OCI-LY1 (cell line): ENCODE results near the gene APLP2.
"Not testable (repeated sequence)": the region's sequence is repeated elsewhere in the genome, so short reads cannot be mapped to it uniquely, and the experiment has no call there.

Experiments
- H2AFZ ChIP-seq: fragments of 200-600 bp; sonication (generic), shearing (Covaris generic); 2 replicates; pipeline ENCODE4 v1.6.0; 2014; ENCODE audit warnings: antibody characterized with exemption, mild to moderate bottlenecking, low read length
- H3F3A ChIP-seq: fragments of 200-600 bp; sonication (generic), shearing (Covaris generic); 2 replicates; pipeline ENCODE4 v1.6.0; 2014; ENCODE audit warnings: mild to moderate bottlenecking, antibody characterized with exemption, low read length, moderate library complexity; ENCODE audit not compliant: insufficient read depth
- H3K27ac ChIP-seq: fragments of 200-600 bp; sonication (generic); 2 replicates; pipeline ENCODE4 v1.5.1; 2014; ENCODE audit warnings: low read length, mixed run types, mild to moderate bottlenecking, low read depth; ENCODE audit not compliant: poor library complexity, severe bottlenecking
- H3K27me3 ChIP-seq: fragments of 200-600 bp; sonication (generic); 2 replicates; pipeline ENCODE4 v1.6.0; 2014; ENCODE audit warnings: antibody characterized with exemption, mild to moderate bottlenecking, low read length, moderate library complexity; ENCODE audit not compliant: insufficient read depth
- H3K36me3 ChIP-seq: fragments of 200-600 bp; sonication (generic); 2 replicates; pipeline ENCODE4 v1.6.1; 2014; ENCODE audit warnings: mild to moderate bottlenecking, antibody characterized with exemption, low read length, moderate library complexity, mixed read lengths; ENCODE audit not compliant: insufficient read depth
- H3K4me1 ChIP-seq: fragments of 200-600 bp; sonication (generic); 2 replicates; pipeline ENCODE4 v1.5.1; 2014; ENCODE audit warnings: mild to moderate bottlenecking, low read length, moderate library complexity; ENCODE audit not compliant: insufficient read depth, severe bottlenecking
- H3K4me2 ChIP-seq: fragments of 200-600 bp; sonication (generic), shearing (Covaris generic); 2 replicates; pipeline ENCODE4 v1.6.1; 2014; ENCODE audit warnings: low read length
- H3K4me3 ChIP-seq: fragments of 200-600 bp; sonication (generic); 2 replicates; pipeline ENCODE4 v1.5.1; 2014; ENCODE audit warnings: low read length, low read depth, mild to moderate bottlenecking, mixed read lengths; ENCODE audit not compliant: poor library complexity, severe bottlenecking
- H3K79me2 ChIP-seq: fragments of 200-600 bp; shearing (Covaris generic); 2 replicates; pipeline ENCODE4 v1.6.1; 2016; ENCODE audit warnings: mixed run types, low read length, mixed read lengths; ENCODE audit not compliant: insufficient read depth
- H3K9ac ChIP-seq: fragments of 200-600 bp; sonication (generic), shearing (Covaris generic); 2 replicates; pipeline ENCODE4 v1.6.1; 2014; ENCODE audit warnings: mild to moderate bottlenecking, low read length, mixed read lengths
- H3K9me2 ChIP-seq: fragments of 200-600 bp; sonication (generic), shearing (Covaris generic); 2 replicates; pipeline ENCODE4 v1.6.1; 2014; ENCODE audit warnings: low read depth, mild to moderate bottlenecking, low read length, mixed read lengths
- H3K9me3 ChIP-seq: fragments of 200-600 bp; shearing (Covaris generic); 2 replicates; pipeline ENCODE4 v1.6.1; 2014; ENCODE audit warnings: low read length, mixed read lengths
- H4K20me1 ChIP-seq: fragments of 200-600 bp; sonication (generic), shearing (Covaris generic); 2 replicates; pipeline ENCODE4 v1.6.0; 2016; ENCODE audit warnings: mild to moderate bottlenecking, low read length; ENCODE audit not compliant: insufficient read depth
- CTCF ChIP-seq: fragments of 200-600 bp; sonication (generic), shearing (Covaris generic); IDR thresholded peaks from 2 replicates; pipeline ENCODE4 v1.5.1; 2017; ENCODE audit warnings: mild to moderate bottlenecking, antibody characterized with exemption, low read length, moderate library complexity, mixed read lengths
- EZH2 ChIP-seq: fragments of 200-600 bp; sonication (generic), shearing (Covaris generic); IDR thresholded peaks from 2 replicates; pipeline ENCODE4 v1.8.0; 2017; ENCODE audit warnings: borderline replicate concordance, mixed run types, mild to moderate bottlenecking, antibody characterized with exemption, low read length, moderate library complexity, mixed read lengths

APLP2 gene

GRCh38 chr11:130069659-130070108, at the start of gene APLP2:
Gene APLP2 (plus strand): TSS chr11:130069894. CDS start chr11:130069978, 84 bp downstream.
- no peak within 1 kb of the TSS for H2AFZ ChIP-seq
- no peaks in the 10 kb centered on the region for H3K9me2 ChIP-seq
- no peaks in the 10 kb centered on the region for H4K20me1 ChIP-seq
- H3F3A ChIP-seq = no peaks in the 10 kb centered on the region
- H3K9me3 ChIP-seq = no peaks in the 10 kb centered on the region
- TF ChIP-seq CTCF (no peak), EZH2 (no peak)
- H3K4me2 ChIP-seq = peak within 1 kb of the TSS; percentile 92
- H3K36me3 ChIP-seq = no peaks in the 10 kb centered on the region; the same call in 1 of the 2 replicates
- peaks cover 39% of the 10 kb centered on the region for H3K79me2 ChIP-seq
- peak within 1 kb of the TSS; percentile 20 for H3K27ac ChIP-seq
- H3K27me3 ChIP-seq = no peaks in the 10 kb centered on the region
- H3K9ac ChIP-seq = peak within 1 kb of the TSS; percentile 69
- H3K4me3 ChIP-seq = peak within 1 kb of the TSS; percentile 72
- H3K4me1 ChIP-seq = peaks cover 23% of the 10 kb centered on the region

- Histone ChIP-seq H3F3A (no peaks in the 10 kb centered on the region), H4K20me1 (no peaks in the 10 kb centered on the region), H3K36me3 (no peaks in the 10 kb centered on the region; the same call in 1 of the 2 replicates), H3K4me1 (peaks cover 26% of the 10 kb centered on the region), H3K79me2 (no peaks in the 10 kb centered on the region), H3K4me3 (no peak overlapping the region), H3K9me2 (no peaks in the 10 kb centered on the region), H2AFZ (no peak overlapping the region), H3K4me2 (no peak overlapping the region), H3K9me3 (no peaks in the 10 kb centered on the region), H3K27ac (no peak overlapping the region), H3K27me3 (no peaks in the 10 kb centered on the region), H3K9ac (no peak overlapping the region)
- TF ChIP-seq CTCF (no peak), EZH2 (no peak)
These were observed 49.4 kb upstream of the APLP2 start for GRCh38 chr11:130020323-130020722.

- H3K4me2 ChIP-seq, H3K9me3 ChIP-seq, H4K20me1 ChIP-seq, H3K9me2 ChIP-seq, H3K36me3 ChIP-seq, H3K9ac ChIP-seq, H3K27ac ChIP-seq, H3F3A ChIP-seq, H2AFZ ChIP-seq, H3K4me3 ChIP-seq, H3K27me3 ChIP-seq, H3K79me2 ChIP-seq: not testable (repeated sequence)
- peaks cover 26% of the 10 kb centered on the region for H3K4me1 ChIP-seq
These were observed 48.1 kb upstream of the APLP2 start for GRCh38 chr11:130021606-130022005.

GRCh38 chr11:130022799-130023198, 46.9 kb upstream of the APLP2 start:
- Histone ChIP-seq H3K9me3 (no peaks in the 10 kb centered on the region), H3K4me2 (no peak overlapping the region), H3K36me3 (no peaks in the 10 kb centered on the region; the same call in 1 of the 2 replicates), H3K27me3 (no peaks in the 10 kb centered on the region), H3K9ac (no peak overlapping the region), H4K20me1 (no peaks in the 10 kb centered on the region), H3K27ac (no peak overlapping the region), H3F3A (no peaks in the 10 kb centered on the region), H3K79me2 (no peaks in the 10 kb centered on the region), H3K9me2 (no peaks in the 10 kb centered on the region), H3K4me3 (no peak overlapping the region), H2AFZ (no peak overlapping the region), H3K4me1 (peaks cover 26% of the 10 kb centered on the region)
- no peak for TF ChIP-seq EZH2
- no peak for TF ChIP-seq CTCF
